Mammary epithelial cell (primary cell): ENCODE results near the gene CEP20.

Experiments used
- CTCF ChIP-seq, 2 donors: IDR thresholded peaks in 1 of 2; conservative IDR thresholded peaks in 1 of 2; 2 replicates each; pipeline ENCODE4 v1.5.1; 2011 to 2012; ENCODE audit warnings: inconsistent platforms in 2 of 2, low read length in 2 of 2, mild to moderate bottlenecking in 2 of 2, control low read depth in 1 of 2, low read depth in 1 of 2; ENCODE audit not compliant: insufficient read depth in 1 of 2; ENCODE audit errors: extremely low read depth in 1 of 2
- EZH2 ChIP-seq: IDR thresholded peaks from 2 replicates; pipeline ENCODE4 v1.6.1; 2012; ENCODE audit warnings: low read length, inconsistent platforms, borderline replicate concordance

GRCh38 chr16:15837761-15838160, 50.6 kb downstream of the CEP20 start:
- TF ChIP-seq CTCF (conservative IDR thresholded peaks at IDR 0.05 in 1 of 2, IDR thresholded peaks at IDR 0.05 in 1 of 2; ENCODE audit: extremely low read depth in 1 of 2, insufficient read depth in 1 of 2, low read depth in 1 of 2, low read length in 2 of 2) (no peak), EZH2 (no peak)
